ENCODE measurements around the gene MKX.
"Not testable (repeated sequence)": the region's sequence is repeated elsewhere in the genome, so short reads cannot be mapped to it uniquely, and the experiment has no call there.

MKX gene

DNA sequence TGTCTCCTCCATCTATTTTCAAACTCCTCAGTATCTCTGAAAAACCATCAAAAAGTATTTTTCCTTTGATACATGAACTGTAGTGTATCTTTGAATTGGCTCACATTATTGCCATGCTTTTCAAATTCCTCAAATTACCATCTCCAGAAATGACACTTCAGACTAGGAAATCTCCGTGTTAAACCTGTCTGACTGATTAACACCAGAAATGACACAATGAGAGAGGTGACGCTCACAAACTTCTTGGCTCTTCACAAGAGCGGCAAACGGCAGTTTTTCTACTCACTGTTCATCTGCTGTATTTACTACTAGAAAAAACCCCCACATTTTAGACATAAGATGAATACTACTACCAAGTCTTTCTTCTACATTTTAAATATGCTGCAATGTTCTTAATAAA is 56.6 kb downstream of the MKX start:
- DNase-seq = no peak

DNA sequence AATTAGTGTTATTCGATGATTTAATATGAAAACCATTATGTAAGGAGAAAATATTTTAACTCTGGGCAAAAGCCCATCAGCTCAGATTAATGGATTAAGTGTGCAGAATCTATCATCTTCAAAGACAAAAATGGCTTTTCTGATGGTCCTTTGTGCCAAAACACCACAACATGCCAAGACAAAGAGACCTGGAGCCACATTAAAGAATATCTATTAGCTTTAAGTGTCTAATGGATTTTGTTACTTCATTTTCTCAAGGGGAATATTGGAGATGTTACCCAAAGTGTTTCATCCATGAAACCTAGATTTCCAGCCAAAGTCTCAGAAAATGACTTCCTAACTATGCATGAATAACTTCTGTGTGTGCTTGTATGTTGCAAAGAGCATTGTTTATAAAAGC is 57.3 kb downstream of the MKX start:
- no peak for DNase-seq

GRCh38 chr10:27687743-27688142 is 57.9 kb downstream of the MKX start:
- no peak for DNase-seq

GRCh38 chr10:27687326-27687725 is 58.3 kb downstream of the MKX start:
- DNase-seq = no peak

- DNase-seq = no peak
These were observed 59.9 kb downstream of the MKX start for GRCh38 chr10:27685681-27686080.

- DNase-seq = no peak
These were observed 62.4 kb downstream of the MKX start for GRCh38 chr10:27683226-27683625.

GRCh38 chr10:27681795-27682194 is 63.8 kb downstream of the MKX start:
- DNase-seq = not testable (repeated sequence)

DNA sequence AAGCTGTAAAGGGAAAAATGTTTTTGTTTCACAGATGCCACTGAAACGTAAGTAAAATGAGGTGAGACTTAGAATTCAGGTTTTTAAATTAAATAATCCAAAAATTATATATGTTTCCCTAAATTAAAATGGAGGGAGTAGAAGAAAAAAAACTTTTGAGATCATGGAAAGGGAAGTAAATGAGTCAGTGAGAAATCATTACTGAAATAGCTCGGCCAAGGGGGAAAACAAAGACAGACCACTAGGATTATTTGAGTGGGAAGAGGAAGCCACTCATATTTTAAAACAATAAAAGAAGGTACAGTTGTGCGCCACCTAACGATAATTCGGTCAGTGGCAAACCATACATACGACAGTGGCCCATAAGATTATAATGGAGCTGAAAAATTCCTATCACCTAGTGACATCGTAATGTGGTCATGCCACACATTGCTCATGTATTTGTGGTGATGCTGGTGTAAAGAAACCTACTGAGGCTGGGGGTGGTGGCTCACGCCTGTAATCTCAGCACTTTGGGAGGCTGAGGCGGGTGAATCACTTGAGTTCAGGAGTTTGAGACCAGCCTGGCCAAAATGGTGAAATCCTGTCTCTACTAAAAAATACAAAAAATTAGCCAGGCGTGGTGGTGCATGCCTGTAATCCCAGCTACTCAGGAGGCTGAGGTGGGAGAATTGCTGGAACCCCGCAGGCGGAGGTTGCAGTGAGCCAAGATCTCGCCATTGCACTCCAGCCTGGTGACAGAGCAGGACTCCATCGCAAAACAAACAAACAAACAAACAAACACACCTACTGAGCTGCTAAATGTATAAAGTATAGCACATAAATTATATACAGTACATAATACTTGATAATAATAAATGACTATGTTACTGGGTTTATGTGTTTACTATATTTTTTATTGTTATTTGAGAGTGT is 64.7 kb downstream of the MKX start:
- DNase-seq = no peak

DNA sequence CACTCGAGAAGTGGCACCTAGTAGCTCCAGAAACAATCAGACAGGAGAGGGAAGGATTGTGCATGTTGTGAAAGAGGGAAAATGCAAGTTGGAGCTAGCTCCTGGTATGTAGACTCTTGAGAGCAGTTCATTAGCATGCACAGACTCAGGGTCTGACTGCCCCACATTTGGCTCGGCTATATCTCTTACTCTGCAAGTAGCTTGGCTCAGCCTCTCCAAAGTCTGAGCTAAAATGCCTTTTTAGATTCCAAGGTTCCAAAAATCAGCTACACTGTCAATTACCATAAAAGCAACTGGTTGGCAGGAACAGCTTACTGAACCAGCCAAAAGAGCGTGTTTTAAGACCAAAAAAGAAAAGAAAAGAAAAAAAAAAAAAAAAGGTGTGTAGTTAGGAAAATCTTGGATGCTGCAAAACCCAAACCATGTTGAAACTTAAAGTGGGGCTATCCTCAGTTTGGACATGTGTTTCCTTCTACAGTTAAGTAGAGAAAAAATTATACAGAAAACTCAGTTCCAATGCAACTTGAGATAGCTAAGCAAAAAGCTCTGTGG is 65.5 kb downstream of the MKX start:
- no peak for DNase-seq

GRCh38 chr10:27679369-27679912 is 66.2 kb downstream of the MKX start:
- DNase-seq = no peak

DNA sequence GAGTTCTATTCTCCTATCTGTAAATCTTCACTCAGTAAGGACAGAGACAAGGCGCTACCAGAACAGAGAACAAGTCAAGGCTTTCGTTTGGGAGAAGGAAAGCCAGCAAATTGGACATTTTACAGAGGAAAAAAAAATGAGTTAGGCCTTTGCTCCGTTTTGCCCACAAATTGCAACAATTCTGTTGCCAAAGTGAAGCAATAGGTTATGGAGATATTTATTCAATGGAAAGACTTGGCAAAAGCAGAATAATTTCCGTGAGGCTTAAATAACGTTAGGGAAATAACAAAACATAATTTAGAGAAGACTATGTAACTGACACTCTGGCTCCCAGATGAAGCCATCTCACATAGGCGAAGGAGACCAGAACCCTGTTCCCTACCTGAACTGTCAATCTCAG is 67.5 kb downstream of the MKX start:
- no peak for DNase-seq

DNA sequence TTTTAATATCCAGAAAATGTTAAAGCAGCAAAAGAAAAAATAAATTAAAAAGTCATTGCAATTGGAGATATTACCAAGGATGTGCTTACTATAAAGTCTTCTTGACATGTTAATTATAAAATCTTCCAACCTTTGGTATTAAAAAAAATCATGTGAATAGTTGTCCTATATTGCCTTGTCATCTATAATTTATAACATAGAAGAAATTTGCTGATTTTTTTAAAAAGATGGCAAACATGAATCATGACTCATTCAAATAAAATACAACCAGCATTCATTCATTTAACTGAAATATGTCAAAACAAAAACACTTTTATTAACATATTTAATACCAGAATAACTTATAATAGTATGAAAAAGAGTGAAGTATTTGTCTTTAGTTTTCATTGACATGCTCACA is 72.6 kb downstream of the MKX start:
- DNase-seq = no peak

DNA sequence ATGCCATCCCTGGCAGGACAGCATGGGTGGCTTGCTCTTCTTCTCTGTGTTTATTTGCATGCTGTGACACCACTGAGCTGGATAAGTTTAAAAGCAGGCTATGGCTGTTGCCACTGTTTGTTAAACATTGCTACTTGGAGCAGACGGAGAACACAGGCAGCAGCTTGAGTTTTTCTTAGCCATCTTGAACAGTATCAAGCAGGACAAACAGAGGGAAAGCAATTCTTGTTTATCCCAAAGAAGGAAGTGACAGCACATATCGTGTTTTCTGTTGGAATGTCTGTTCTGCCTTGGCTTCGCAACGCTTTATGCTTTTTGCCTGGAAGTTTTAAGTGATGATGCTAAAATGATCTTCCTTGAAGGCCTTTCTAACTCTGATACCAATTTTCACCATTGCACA is 73.8 kb downstream of the MKX start:
- DNase-seq = no peak

DNA sequence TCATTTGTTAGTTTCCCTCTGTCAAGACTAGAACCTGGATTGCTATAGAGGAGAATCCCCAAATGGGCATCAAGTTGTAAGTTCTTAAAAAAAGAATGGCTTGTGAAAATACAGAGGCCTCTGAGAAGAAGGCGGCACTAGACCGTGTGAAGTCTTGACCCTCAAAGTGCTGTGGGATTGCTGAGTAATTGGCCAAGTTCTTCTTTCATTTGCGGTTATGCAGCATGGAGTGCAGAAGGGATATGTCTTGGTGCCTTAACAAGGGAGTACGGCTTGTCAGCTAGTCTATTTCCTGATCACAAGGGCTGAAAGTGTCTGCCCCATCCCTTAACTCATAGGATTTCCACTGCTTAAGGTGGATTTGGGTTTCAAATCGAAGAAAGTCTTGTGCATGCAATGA is 81.2 kb downstream of the MKX start:
- DNase-seq = no peak

- DNase-seq = no peak
These were observed 82.0 kb downstream of the MKX start for GRCh38 chr10:27663621-27664020.

DNA sequence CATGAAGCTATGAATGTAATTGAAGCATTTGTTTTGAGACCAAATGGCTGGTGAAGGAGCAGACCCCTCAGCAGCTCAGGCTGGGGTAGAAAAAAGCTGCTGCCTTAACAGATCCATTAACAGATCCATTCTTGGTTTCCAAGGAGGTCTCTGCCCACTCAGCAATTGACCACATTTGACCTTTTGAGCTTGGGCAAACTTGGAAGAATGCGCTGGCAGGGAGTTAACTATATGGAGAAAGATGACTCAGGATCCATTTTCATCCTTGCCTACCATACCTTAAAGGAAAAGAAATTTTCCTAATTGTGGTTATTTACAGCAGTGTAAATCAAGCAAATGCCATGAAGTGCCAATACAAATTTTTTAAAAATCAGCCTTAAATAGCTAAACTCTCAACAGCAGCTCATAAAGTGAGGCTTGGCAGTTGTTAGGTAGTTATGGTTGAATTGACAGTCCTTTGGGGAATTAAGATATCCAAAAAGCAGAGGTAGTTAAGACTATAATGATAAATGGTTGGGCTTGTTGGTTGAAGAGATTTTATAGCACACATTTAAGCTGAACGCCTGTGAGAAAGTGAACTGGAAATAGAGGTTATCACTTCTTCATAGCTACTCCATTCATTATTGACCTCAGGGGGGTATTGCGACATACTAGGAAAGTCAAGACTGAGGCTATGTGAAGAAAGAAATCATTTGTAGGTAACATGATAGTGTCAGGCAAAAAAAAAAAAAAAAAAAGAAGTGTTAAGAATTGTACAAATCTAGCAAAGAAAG is 83.9 kb downstream of the MKX start:
- DNase-seq = no peak

DNA sequence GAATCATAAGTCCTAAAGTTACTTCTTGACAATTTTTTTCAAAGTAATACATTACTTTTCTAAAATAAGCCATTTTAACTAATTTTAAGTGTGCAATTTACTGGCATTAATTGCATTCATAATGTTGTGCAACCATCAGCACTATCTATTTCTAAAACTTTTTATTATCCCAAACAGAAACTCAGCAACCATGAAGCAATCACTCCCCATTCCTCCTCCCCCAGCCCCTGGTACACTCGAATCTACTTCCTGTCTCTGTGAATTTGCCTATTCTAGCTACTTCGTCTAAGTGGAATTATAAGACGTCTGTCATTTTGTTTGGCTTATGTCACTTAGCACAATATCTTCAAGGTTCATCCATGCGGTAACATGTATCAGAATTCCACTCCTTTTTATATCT is 84.9 kb downstream of the MKX start:
- no peak for DNase-seq

GRCh38 chr10:27660268-27660667 is 85.4 kb downstream of the MKX start:
- DNase-seq = no peak

GRCh38 chr10:27659786-27660185 is 85.8 kb downstream of the MKX start:
- DNase-seq = peak; percentile 10

- DNase-seq = no peak
These were observed 86.8 kb downstream of the MKX start for GRCh38 chr10:27658788-27659187.

- DNase-seq = no peak
These were observed 90.3 kb downstream of the MKX start for GRCh38 chr10:27655296-27655695.

DNA sequence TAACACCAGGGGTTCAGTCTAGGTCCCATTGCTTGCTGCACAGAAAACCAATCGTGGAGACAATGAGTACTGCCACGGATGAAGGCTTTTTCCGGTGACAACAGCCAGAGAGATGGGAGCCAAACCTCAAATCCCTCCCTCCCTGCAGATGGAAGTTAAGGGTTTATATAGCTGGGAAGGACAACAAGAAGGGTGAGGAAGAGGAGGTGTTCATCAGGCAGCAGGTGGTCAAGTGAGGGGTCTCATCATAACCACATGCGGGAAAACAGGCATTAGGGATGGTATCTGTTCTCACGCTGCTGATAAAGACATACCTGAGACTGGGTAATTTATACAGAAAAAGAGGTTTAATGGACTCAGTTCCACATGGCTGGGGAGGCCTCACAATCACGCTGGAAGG is 91.3 kb downstream of the MKX start:
- no peak for DNase-seq

DNA sequence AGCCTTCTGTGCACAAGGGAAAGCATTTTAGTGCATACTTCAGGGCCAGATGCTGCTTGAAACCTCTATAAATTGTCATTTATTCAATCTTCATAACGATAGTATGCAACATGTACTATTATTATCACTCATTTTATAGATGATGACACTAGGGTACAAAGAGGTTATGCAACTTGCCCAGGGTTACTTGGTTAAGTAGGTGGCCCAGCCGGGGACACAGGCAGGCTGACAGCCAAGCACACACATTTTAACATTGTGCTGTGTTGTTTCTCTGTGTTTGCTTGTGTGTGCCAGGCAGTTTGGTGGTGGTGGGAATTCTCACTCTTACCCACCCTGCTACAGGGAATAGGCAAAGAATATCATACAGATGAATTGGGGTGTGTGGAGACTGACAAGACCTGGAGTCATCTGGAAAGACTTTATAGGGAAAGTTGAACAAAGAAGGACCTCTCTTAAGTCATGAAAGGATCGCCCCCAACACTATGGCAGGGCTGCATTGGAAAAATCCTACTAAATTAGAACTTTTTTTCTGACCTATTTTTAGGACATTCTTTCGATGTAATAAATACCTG is 98.9 kb downstream of the MKX start:
- no peak for DNase-seq
